ENCODE data around the gene NTRK3.

Gene NTRK3

GRCh38 chr15:87971076-87971475 is 285.5 kb downstream of the NTRK3 start:
- DNase-seq = no peak

GRCh38 chr15:87967951-87968350 is 288.6 kb downstream of the NTRK3 start:
- no peak for DNase-seq

DNA sequence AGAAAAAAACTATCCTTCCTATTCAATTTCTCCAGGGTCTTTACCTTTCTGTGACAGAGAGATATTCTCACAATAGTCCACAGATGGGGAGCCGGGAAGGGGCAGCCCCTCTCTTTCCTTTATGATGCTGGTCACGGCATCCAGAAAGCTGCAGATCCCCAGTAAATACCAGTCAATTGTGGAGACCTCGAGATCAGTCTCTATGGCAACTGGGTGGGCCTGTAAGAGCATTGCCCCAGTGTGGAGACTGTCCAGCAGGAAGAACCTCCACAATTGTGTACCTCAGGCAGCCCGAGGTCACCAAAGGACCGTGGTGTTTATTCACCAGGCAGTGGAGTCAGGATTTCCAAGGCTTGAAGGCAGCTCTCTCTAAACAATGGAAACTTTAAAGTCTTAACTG is 291.2 kb downstream of the NTRK3 start:
- DNase-seq = no peak

- no peak for DNase-seq
Observed at GRCh38 chr15:87962428-87962827, 294.1 kb downstream of the NTRK3 start.

- no peak for DNase-seq
Observed at GRCh38 chr15:87961851-87962420, 294.6 kb downstream of the NTRK3 start.

GRCh38 chr15:87959662-87960061 is 296.9 kb downstream of the NTRK3 start:
- DNase-seq = no peak

DNA sequence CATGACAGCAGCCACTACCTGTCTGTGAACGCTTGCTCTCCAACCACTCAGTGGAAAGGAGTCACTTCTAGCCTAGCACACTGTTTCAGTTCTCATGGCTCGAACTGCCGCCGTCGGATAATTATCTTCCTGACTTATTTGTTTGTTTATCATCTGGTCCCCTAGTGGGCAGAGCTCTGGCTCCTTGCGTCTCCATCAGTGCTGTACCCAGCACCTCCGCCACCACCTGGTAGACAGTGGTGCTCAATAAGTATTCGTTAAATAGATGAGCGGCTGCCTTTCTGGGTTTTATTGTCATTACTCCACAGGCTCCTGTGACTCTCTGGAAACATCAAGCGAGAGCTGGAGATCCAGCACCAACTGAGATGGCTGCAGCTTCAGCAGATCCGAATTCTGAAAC is 297.5 kb downstream of the NTRK3 start:
- DNase-seq = no peak

DNA sequence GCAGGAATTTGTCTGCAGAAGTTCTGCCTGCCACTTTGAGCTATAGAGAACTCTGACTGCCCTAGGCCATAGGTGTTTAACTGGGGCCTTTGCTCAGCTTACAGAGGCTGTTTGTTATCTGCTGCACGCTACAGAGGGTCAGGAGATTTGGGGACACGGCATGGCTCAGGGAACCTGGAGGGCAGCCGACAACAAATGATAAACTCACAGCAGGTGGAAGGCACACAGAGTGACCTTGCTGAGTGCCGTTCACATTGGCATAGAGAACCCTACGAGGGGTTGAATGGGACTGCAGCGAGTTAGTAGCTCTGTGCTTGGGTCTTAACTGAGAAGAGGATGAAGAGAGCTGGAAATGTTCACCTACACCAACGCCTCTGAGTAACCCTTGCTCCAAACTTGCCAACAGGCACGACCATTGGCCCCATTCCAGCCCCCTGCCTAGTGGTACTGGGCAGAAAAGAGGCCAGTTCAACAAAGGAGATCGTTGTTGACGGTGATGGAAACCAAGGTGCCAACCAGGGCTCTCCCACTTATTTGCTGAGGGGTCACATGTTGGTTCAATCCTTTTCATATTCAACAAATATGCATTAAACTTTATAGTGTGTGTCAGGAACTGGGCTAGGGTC is 301.1 kb downstream of the NTRK3 start:
- no peak for DNase-seq

DNA sequence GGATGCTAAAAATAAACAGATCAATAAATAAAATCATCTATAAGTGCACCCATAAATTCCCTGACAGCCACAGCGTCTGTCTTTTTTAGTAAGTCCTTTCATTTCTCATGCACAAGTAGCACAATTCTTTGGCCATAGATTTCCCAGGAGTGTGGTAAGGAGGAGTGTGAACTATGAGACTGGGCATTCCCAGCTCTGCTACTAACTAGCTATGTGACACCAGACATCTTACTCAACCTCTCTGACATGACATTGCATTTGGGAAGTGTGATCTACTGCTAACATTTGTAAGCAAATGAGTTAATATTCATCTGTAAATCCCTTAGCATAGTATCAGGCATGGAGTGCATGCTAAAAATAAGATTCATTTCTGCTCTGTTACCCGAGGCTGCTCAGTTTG is 301.7 kb downstream of the NTRK3 start:
- DNase-seq = no peak

- DNase-seq = no peak
Observed at GRCh38 chr15:87952736-87953287, 303.7 kb downstream of the NTRK3 start.

DNA sequence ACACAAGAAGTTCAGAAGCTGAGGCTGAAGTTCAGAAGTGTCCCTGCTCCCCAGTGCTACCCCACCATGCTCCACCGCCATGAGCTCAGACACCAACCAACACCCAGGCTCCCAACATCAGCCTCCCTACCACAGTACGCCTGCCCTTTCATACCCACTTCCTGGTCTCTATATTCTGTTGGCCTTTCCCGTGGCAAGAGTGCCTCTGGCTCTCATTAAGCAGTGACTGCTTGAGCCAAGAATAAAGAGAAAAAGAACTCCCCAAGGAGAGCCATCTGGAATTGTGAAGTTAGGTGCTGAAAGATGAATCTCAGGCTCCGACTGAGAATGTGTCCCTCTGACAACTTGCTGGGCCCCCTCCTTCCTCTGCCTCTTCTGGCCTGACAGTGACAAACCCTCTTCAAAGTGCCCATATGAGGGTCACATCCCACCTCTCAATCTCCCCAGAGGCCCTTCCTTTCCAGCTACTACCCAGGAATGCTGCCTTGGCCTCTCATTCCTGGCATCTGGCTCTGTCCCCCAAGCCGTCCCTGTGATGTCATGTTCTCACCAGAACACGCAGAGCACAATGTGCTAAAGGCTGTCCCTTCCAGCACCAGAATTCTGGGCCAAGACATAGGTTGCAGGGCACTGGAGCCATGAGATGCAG is 306.8 kb downstream of the NTRK3 start:
- DNase-seq = no peak

DNA sequence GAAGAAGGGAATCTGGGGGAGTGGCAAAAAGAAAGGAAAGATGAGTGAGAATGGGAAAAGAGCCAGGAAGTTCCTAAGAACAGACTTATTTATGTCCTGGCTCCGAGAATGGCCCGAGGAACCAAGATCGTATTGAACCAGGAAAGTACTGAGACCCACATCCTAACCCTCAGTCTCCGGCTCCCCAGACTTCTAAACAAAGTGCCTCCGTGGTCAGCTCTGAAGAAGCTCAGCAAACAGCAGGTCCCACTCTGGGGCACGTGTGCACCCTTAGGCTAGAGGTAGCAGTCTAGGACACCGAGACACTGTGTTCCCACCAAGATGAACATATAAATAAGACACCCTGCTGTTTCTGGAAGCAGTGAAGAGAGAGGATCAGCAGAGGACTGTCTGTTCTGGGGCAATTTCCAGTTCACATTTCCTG is 307.4 kb downstream of the NTRK3 start:
- DNase-seq = no peak

GRCh38 chr15:87947560-87947959 is 309.0 kb downstream of the NTRK3 start:
- no peak for DNase-seq

DNA sequence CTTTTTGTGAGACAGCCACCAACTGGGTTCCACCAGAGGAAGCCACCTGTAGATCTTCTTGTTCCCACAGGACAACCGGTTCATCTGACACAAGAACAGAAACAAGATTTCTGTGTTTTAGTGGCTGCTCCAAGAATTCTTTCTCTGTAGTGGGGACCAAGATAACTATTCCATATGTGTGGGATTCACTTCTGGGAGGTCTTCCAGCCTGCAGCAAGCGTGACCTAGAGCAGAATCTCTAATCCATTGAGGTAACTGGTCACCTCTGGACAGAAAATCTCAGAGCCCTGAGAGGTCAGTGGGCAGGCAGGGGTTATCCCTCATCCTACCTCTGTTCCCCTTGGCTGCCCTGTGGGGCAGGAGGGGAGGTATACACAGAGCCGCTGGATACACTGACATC is 311.3 kb downstream of the NTRK3 start:
- DNase-seq = no peak

GRCh38 chr15:87944691-87945090 is 311.8 kb downstream of the NTRK3 start:
- DNase-seq = no peak

GRCh38 chr15:87944050-87944449 is 312.5 kb downstream of the NTRK3 start:
- DNase-seq = no peak

GRCh38 chr15:87943626-87944025 is 312.9 kb downstream of the NTRK3 start:
- no peak for DNase-seq

- DNase-seq = no peak
Observed at GRCh38 chr15:87942316-87942715, 314.2 kb downstream of the NTRK3 start.

GRCh38 chr15:87941606-87942005 is 314.9 kb downstream of the NTRK3 start:
- no peak for DNase-seq

GRCh38 chr15:87940768-87941167 is 315.8 kb downstream of the NTRK3 start:
- no peak for DNase-seq

GRCh38 chr15:87939848-87940457 is 316.6 kb downstream of the NTRK3 start:
- DNase-seq = no peak

- no peak for DNase-seq
Observed at GRCh38 chr15:87938031-87938430, 318.5 kb downstream of the NTRK3 start.

DNA sequence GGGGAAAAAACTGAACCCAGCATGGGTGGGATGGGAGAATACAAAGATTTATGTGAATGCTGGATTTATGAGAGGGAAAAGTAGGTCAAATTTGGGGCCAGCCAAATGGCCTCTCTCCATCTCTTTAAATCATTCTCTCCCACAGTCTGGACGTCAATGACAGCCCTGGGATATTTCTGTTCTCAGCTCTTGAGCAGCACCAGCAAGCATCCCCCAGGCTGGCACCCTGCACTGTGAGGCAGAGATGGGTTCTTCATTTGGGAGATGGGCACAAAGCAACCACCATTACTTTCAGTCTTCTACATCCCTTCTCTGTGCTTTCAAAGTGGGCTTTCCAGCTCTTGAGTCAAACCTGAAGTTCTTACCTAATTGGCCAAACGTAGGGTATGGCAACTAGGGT is 321.0 kb downstream of the NTRK3 start:
- DNase-seq = no peak

DNA sequence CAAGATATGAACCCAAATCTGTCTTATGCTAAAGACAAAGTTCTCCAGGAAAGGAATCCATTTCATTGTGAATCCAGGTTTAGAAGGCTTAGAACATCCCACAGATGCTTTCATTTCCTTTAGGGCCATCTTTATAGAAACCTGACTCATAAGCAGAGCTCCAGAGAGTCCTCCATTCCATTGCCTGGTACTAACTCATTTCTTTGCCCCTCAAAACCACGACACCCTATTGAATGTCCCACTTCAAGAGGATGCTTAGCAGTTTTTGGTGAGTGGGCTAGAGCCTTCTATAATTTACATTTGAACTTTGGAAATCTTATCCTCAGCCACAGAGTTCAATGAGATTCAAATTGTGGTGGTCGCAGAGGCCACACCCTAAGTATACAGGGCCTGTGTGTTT is 325.0 kb downstream of the NTRK3 start:
- no peak for DNase-seq

Data from activated CD8-positive, alpha-beta memory T cell treated with anti-CD3 and anti-CD28 coated beads for 24 hours (primary cell).